NCI-H187 treated with DMSO at 0.1 percent for 48 hours (cell line): ENCODE measurements around the gene C2orf74.
"Not testable (repeated sequence)": the region's sequence is repeated elsewhere in the genome, so short reads cannot be mapped to it uniquely, and the experiment has no call there.

Experiments used
- DNase-seq: peaks from one replicate; lab custom pipeline; 2025; lab: John Stamatoyannopoulos, UW

C2orf74 gene

DNA sequence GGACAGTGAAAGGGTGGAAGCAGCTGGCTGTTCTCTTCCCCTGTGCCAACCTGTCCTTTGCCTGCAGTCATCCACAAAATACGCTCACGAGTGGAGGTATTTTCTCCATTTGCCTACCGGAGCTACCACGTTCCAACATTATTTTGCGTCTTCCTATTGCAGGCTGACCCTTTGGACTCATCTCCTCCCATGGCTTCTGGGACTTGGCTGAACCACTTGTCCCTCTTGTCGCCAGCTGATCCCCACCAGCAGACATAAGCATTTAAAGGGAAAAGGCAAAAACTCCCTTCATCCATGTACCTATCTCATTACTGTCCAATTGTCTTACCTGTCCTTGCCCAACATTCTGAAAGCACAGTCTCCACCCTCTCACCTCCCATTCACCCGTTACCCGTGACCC, 13.0 kb downstream of the C2orf74 start:
- DNase-seq, result no peak

GRCh38 chr2:61176755-61177726, 15.1 kb downstream of the C2orf74 start:
- DNase-seq, result peak; percentile 28

- DNase-seq, result no peak
Measured at GRCh38 chr2:61177727-61178549, 15.9 kb downstream of the C2orf74 start.

DNA sequence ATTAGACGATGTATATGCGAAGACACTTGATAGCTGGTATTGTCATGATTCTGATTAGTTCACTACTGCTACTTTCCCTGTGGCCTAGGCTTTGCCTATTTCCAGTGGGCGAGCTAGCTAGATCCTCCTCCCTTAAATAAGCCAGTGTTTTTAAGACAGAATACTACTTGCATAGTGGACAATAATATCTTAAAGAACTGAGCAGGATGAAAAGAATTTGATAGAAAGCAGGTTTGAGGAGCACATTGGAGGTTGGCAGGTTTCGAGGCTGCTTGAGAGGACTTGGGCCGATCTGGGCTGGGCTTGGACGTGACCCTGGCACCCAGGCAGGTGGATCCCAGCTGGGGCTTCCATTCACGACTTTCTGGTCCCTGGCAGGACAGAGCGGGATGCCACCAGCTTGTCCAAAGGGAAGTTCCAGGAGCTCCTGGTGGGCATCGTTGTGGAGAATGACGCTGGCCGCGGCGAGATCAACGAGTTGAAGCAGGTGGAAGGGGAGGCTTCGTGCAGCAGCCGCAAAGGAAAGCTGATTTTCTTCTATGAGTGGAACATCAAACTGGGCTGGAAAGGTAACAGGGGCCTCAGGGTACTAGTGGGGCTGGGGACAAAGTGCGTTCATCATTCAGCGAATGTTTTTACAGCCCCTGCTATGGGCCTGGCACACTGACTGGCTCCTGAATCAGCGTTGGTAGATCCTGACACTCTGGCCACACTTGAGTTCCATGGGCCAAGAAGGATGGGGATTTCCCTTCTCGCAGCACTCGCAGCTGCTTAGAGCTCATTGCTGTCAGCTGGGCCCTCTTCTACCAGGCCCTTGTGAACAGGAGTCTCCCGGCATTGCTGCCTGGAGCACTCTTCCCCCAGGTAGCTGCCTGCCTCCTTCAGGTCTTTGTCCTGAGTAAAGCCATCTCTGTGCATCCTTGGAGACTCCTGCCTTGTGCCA, 16.9 kb downstream of the C2orf74 start:
- DNase-seq, result no peak

DNA sequence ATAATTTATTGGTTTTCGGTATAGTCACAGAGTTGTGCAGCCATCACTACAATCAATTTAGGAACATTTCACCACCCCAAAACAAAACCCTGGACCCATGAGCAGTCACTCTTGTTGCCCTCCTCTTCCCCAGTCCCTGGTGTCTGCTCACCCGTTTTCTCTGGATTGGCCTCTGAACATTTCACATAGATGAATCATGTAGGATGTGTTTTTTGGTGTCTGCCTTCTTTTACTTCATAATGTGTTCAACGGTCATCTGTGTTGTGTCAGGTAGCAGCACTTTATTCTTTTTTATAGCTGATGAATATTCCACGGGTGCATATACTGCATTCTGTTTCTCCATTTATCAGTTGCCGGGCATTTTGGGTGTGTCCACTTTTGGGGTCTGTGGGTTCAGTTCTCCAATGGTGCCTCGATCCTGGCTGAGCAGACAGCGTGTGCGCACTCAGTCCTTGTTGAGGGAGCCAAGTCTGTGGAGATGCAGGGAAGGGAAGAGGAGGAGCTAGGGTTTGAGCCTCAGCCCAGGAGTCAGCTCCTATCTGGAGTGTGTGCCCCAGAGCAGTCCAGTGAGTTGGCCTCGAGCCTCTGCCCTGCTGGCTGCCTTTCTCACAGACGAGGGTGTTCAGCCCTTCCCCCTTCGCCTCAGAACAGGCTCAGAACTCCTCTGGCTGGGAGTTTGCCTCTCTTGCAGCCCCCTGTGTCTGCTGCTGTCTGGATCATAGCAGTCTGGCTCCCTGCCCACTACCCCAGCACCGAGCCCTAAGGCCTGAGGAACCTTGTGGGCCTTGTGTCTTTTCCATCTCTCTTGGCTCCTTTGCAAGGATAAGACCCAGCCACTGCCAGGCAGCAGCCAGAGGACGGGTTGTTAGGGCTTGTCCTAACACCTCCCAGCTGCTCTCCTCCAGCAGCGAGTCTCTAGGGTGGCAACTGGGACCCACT, 18.0 kb downstream of the C2orf74 start:
- DNase-seq, result no peak

DNA sequence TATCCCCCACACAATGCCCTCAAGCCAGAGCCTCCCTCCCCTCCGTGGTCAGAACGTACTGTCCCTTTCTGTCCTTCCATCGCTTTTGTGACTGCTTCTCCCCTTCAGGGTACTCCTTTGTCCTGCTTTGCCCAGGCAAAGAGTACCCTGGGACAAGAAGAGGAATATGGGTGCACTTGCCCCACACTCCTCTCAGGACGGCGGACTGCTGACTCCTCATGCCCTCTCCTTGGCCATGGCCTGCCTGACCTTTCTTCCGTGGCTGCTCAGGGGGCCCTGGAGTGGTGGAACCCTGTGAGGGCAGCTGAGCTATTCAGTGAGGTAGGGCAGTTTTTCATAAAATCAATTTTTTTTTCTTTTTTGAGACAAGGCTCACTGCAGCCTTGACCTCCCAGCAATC, 18.7 kb downstream of the C2orf74 start:
- DNase-seq, result no peak

DNA sequence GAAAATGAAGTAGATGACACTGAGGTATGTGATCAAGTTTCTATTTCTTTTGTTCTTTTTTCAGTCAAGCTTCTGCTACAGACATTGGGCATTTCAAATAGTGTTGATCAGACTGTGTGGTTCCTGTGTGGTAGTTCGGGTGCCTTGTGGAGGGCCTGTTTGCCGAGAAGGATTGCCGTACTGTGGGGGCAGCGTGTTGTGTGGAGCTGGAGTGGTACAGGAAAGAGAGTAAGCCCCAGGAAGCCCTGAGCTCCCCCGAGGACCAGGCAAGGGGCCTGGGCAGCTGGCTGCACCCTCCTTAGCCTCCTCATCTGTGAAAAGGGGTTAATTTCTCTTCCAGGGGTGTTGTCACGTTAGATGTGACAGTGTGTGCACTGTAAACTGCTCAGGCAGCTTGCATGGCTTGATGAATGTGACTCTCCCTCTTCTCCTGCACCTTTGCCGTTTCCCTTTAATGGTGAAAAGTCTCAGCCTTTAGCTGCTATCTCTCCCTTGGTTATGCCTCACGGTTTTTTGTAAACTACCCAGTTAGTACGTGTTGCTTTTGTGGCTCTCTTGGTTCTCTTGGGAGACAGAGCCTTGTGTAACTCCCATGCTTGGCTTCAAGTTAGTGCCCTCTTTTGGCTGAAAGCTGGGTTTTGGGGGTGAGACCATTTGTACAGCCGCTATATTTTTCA, 19.5 kb downstream of the C2orf74 start:
- no peak for DNase-seq

GRCh38 chr2:61182059-61182383, 20.0 kb downstream of the C2orf74 start:
- no peak for DNase-seq

DNA sequence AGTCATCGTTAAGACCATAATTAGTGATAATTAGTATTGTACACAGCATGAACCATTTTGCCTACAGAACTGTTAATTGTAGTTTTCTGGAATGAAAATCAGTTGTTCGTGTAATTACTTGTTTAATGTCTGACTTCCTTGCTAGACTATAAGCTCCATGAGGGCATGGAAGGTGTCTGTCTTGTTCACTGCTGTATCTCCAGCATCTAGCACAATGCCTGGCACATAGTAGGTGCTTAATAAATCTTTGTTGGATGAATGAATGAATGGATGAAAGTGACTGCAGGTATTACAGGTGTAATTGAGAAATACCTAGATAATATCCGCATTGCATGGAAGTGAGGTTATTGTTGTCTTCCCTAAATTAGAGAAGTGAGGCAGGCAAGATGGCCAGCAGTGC, 21.8 kb downstream of the C2orf74 start:
- no peak for DNase-seq

DNA sequence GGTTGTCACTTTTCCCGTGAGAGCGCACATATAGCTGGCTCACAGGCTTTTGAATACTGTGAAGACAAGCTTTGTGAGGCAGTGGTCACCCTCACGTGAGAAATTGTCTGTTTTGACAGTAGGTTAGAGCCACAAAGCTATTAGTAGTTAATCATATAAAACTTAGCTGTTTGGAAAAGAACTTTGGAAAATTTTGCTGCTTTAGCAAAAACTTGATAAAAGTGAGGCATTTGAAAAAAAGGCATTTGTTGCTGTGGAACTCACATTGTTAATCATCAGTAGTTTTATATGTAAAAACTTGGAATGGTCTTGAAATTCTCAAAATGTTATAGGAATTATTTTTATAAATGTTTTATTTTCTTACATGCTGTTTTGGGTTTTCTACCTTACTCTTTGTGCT, 22.3 kb downstream of the C2orf74 start:
- DNase-seq, result no peak

GRCh38 chr2:61185231-61185728, 23.3 kb downstream of the C2orf74 start:
- DNase-seq, result no peak

- DNase-seq, result no peak
Measured at GRCh38 chr2:61187085-61187484, 25.1 kb downstream of the C2orf74 start.

DNA sequence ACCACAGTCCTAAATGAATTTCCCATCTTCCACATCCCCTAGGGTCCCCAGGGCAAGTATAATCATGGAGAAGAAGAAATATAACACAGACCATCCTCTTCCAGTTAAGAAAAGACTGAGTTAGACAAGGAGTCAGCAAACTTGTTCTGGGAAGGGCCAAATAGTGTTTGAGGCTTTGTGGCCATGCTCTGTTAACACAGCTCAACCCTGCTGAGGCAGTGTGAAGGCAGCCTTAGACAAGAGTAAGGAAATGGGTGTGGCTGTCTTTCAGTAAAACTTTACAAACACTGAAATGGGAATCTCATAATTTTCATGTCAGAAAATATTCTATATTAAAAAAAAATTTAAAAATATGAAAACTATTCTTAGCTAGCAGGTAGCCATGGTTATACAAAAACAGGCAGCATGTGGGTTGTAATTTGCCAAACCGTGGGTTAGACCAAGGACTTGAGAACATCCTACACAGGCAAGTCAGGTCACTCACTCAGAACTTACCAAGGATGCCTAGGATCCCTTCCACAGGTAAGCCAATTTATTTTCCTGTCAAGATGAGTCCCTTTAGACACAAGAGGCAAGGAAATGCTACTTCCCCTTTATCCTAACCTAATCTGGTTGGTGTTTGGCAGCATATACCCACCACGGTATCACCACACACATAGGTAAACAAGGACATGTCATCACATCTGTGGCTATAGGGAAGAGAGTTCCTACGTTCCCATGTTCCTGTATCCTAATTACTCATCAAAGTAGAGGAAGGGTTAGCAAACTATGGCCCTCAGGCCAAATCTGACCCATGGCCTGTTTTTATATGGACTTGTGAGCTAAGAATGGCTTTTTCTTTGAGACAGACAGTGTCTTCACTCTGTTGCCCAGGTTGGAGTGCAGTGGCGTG, 31.9 kb downstream of the C2orf74 start:
- no peak for DNase-seq

GRCh38 chr2:61194646-61195045, 32.7 kb downstream of the C2orf74 start:
- DNase-seq, result not testable (repeated sequence)

- no peak for DNase-seq
Measured at GRCh38 chr2:61196671-61197070, 34.7 kb downstream of the C2orf74 start.

- DNase-seq, result no peak
Measured at GRCh38 chr2:61205132-61205531, 43.1 kb downstream of the C2orf74 start.

DNA sequence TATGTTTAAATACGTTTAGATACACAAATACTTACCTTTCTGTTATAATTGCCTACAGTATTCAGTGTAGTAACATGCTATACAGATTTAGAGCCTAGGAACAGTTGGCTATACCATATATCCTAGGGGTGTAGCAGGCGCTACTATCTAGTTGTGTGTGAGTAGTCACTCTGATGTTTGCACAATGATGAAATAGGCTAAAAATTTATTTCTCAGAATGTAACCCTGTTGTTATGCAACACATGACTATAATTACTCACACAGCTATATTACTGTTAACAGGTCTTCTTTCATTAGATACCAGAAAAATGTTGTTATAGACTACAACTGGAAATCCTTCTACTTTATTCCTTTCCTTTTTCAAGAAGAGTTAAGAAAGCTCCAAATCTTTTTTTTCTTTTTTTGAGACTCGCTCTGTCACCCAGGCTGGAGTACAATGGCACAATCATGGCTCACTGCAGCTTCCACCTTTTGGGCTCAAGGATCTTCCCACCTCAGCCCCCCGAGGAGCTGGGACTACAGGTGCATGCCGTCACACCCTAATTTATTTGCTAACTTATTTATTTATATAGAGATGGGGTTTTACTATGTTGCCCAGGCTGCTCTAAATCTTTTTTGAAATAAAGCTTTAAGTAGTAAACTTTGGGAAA, 48.5 kb downstream of the C2orf74 start:
- DNase-seq, result no peak

DNA sequence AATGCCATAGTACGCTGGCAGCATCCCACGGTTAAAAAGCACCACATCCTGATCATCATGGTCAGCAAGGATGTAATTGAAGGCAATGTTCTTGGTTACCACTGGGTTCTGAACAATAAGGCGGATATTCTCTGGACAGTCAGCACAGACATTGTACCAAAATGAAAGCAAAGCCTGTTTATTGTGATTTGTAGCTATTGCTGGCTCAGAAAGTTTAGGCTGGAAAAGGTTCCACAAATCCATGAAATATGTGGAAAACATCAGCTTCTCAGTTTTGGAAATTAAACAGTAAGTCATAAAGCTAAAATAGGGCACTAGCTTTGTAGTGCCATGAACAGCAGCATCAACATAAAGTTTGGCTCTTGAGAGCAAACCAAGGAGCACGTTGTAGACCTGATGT, 52.2 kb downstream of the C2orf74 start:
- no peak for DNase-seq
